KMS-11 (cell line): ENCODE measurements around the gene SRSF4.

Experiments used
- H2AFZ ChIP-seq: fragments of 200-600 bp; sonication (generic); 2 replicates; pipeline ENCODE4 v1.6.1; 2016; ENCODE audit warnings: antibody characterized with exemption, mixed run types, low read depth
- H3K27ac ChIP-seq: fragments of 200-600 bp; sonication (generic); 2 replicates; pipeline ENCODE4 v1.6.1; 2016; ENCODE audit warnings: mild to moderate bottlenecking, mixed run types
- H3K27me3 ChIP-seq: fragments of 200-600 bp; sonication (generic); 2 replicates; pipeline ENCODE4 v1.6.1; 2017; ENCODE audit warnings: mild to moderate bottlenecking, low read depth, mixed run types, moderate library complexity; ENCODE audit not compliant: insufficient read depth
- H3K36me3 ChIP-seq: fragments of 200-600 bp; sonication (generic); 2 replicates; pipeline ENCODE4 v1.6.1; 2017; ENCODE audit warnings: mild to moderate bottlenecking, mixed run types; ENCODE audit not compliant: insufficient read depth
- H3K4me1 ChIP-seq: fragments of 200-600 bp; sonication (generic); 2 replicates; pipeline ENCODE4 v1.6.1; 2016; ENCODE audit warnings: mild to moderate bottlenecking, low read depth, mixed run types; ENCODE audit not compliant: poor library complexity, severe bottlenecking
- H3K4me2 ChIP-seq: fragments of 200-600 bp; sonication (generic); 2 replicates; pipeline ENCODE4 v1.7.0; 2016; ENCODE audit warnings: mild to moderate bottlenecking, mixed run types
- H3K4me3 ChIP-seq: fragments of 200-600 bp; sonication (generic); IDR thresholded peaks from 2 replicates; pipeline ENCODE4 v1.6.1; 2017; ENCODE audit warnings: low read depth, low read length, mixed read lengths; ENCODE audit not compliant: insufficient read depth
- H3K79me2 ChIP-seq: fragments of 200-600 bp; sonication (generic); 2 replicates; pipeline ENCODE4 v1.6.1; 2016; ENCODE audit warnings: low read depth, mixed run types; ENCODE audit not compliant: insufficient read depth
- H3K9ac ChIP-seq: fragments of 200-600 bp; sonication (generic); 2 replicates; pipeline ENCODE4 v1.6.1; 2016; ENCODE audit warnings: mild to moderate bottlenecking, mixed run types
- H4K20me1 ChIP-seq: fragments of 200-600 bp; sonication (generic); 2 replicates; pipeline ENCODE4 v1.6.1; 2016; ENCODE audit warnings: mild to moderate bottlenecking, mixed run types; ENCODE audit not compliant: insufficient read depth
- TF ChIP-seq, protein P1 (sequence below): fragments of 200-600 bp; sonication (generic); conservative IDR thresholded peaks from 2 replicates; pipeline ENCODE4 v1.6.1; 2017; ENCODE audit warnings: low read depth, mild to moderate bottlenecking, antibody characterized with exemption, low read length, moderate library complexity, mixed read lengths

The SRSF4 gene

DNA sequence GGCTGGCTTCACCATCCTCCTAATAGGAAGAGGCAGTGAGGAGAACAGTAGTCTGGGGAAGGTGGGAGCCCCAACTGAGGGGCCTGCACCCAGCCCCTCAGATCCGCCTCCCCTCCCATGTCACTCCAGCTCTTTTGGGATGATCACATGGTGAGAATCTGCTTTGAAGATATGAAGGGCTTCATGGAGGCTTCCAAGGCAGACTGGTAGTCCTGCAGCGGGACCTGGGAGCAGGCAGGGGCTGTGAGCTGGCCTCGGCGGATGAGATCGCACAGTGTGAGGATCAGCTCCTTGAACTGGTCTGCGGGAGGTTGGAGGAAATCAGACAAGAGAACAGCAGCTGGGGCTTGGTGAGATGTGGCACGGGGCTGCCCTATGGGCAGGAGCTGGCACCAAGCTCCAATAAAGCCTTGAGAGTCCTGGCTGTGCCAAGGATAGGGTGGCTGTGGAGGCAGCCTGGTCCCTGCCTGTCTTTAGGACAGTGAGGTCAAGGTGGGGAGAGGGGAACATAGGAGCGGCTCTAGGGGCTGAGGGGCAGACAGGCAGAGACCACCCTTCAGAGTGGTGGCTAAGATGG is 12.3 kb upstream of the SRSF4 start:
- no peak overlapping the region for H3K9ac ChIP-seq
- H3K79me2 ChIP-seq, result no peaks in the 10 kb centered on the region
- H4K20me1 ChIP-seq, result no peaks in the 10 kb centered on the region
- no peaks in the 10 kb centered on the region for H3K27me3 ChIP-seq
- no peaks in the 10 kb centered on the region for H3K36me3 ChIP-seq
- no peak overlapping the region for H3K4me3 ChIP-seq
- H2AFZ ChIP-seq, result no peak overlapping the region
- no peak overlapping the region for H3K27ac ChIP-seq
- H3K4me1 ChIP-seq, result peaks cover 9% of the 10 kb centered on the region
- TF ChIP-seq, protein P1, sequence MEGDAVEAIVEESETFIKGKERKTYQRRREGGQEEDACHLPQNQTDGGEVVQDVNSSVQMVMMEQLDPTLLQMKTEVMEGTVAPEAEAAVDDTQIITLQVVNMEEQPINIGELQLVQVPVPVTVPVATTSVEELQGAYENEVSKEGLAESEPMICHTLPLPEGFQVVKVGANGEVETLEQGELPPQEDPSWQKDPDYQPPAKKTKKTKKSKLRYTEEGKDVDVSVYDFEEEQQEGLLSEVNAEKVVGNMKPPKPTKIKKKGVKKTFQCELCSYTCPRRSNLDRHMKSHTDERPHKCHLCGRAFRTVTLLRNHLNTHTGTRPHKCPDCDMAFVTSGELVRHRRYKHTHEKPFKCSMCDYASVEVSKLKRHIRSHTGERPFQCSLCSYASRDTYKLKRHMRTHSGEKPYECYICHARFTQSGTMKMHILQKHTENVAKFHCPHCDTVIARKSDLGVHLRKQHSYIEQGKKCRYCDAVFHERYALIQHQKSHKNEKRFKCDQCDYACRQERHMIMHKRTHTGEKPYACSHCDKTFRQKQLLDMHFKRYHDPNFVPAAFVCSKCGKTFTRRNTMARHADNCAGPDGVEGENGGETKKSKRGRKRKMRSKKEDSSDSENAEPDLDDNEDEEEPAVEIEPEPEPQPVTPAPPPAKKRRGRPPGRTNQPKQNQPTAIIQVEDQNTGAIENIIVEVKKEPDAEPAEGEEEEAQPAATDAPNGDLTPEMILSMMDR, result no peak
- no peak overlapping the region for H3K4me2 ChIP-seq

DNA sequence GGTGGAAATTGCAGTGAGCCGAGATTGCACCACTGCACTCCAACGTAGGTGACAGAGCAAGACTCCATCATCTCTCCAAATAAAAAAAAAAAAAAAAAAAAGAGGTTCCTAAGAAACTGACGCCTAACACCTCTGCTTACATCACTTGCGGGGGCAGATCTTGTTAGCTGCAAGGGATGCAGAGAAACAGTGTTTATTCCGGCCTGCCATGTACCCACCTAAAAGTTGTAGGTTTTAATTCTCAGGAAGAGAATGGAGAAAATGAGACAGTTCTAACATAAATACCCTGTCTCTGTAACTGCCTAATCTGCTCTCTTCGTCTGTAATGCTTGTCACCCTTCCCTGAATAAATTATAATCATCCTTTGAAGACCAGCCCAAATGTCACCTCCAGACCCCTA is 9.0 kb upstream of the SRSF4 start:
- Histone ChIP-seq H3K4me2 (no peak overlapping the region), H3K27ac (no peak overlapping the region), H3K4me1 (no peaks in the 10 kb centered on the region), H3K27me3 (no peaks in the 10 kb centered on the region), H4K20me1 (no peaks in the 10 kb centered on the region), H3K79me2 (no peaks in the 10 kb centered on the region), H3K9ac (no peak overlapping the region), H3K36me3 (no peaks in the 10 kb centered on the region), H3K4me3 (no peak overlapping the region), H2AFZ (no peak overlapping the region)
- TF ChIP-seq, protein P1, result no peak

DNA sequence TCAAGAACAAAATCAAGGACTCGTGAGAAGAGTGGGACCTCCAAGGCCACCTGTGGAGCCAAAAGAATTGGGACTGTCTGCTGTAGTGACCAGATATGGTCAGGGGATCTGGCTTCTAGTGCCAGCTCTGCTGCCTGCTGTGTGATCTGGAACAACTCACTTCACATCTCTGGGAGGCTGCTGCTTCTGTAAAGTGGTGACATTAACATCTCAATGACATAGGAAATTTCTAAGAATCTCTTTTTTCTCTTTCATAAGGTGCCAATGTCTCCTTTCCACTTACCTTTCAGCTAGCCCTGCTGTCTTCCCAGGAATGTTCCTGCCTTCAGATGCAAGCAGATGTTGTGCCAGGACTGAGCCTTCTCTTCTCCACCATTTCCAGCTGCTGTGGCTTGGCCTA is 5.0 kb upstream of the SRSF4 start:
- no peak overlapping the region for H3K4me3 ChIP-seq
- no peak overlapping the region for H3K27ac ChIP-seq
- no peaks in the 10 kb centered on the region for H4K20me1 ChIP-seq
- H3K27me3 ChIP-seq, result no peaks in the 10 kb centered on the region
- no peaks in the 10 kb centered on the region for H3K36me3 ChIP-seq
- no peak overlapping the region for H2AFZ ChIP-seq
- H3K9ac ChIP-seq, result no peak overlapping the region
- TF ChIP-seq, protein P1, result no peak
- H3K4me1 ChIP-seq, result peaks cover 24% of the 10 kb centered on the region
- no peak overlapping the region for H3K4me2 ChIP-seq
- H3K79me2 ChIP-seq, result no peaks in the 10 kb centered on the region

DNA sequence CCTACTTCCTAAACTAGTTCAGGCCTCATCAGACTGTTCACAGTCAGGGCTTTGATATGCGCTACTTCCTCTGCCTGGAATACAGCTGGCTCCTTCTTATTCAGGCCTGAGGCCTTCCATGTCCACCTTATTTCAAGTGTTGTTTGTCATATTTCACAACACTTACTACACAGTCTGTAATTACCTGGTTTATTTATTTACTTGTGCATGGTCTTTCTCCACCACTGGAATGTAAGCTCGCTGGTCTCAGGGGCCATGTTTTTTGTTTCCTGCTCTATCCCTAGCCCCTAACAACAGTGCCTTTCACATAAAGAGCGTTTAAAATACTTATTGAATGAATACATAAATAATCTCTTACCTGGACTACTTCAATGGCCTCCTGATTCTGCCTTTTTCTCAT is 4.6 kb upstream of the SRSF4 start:
- Histone ChIP-seq H3K27ac (no peak overlapping the region), H4K20me1 (no peaks in the 10 kb centered on the region), H3K4me1 (peaks cover 24% of the 10 kb centered on the region), H3K79me2 (peaks cover 4% of the 10 kb centered on the region), H3K36me3 (no peaks in the 10 kb centered on the region), H3K4me2 (no peak overlapping the region), H2AFZ (no peak overlapping the region), H3K4me3 (no peak overlapping the region), H3K27me3 (no peaks in the 10 kb centered on the region), H3K9ac (no peak overlapping the region)
- TF ChIP-seq, protein P1, result no peak
